ENCODE measurements around the gene IL27RA. TPM values are rescaled to one million over a fixed set of nuclear protein-coding genes. Genes with fewer than 3 reads are reported as not detected.
"Not testable (repeated sequence)": the region's sequence is repeated elsewhere in the genome, so short reads cannot be mapped to it uniquely, and the experiment has no call there.

IL27RA gene
- total and polyA plus RNA-seq, 2 of the 4 experiments (the other 2 are of a cell fraction), result 2.9 to 5.1 TPM

GRCh38 chr19:14035159-14035558 lies 3.6 kb downstream of the IL27RA start:
- CTCF ChIA-PET, result interaction anchor here (0.7 kb wide), 1 partner anchor 40 kb away, joined by 4 read pairs; no protein-coding TSS in a partner anchor
- H3K9me3 ChIP-seq (ENCODE audit: control insufficient read depth, insufficient read depth, low read length); H3K4me1 ChIP-seq (ENCODE audit: control insufficient read depth, insufficient read depth, low read length); intact Hi-C loops (cut with micrococcal nuclease); H4K8ac ChIP-seq (ENCODE audit: low read depth in 2 of 2, low read length in 2 of 2); ATAC-seq (ENCODE audit: low read depth); H4K91ac ChIP-seq (ENCODE audit: insufficient read depth, low read depth, low read length); BruUV-seq (replicated peaks); H2BK120ac ChIP-seq (ENCODE audit: low read depth, low read length); H3K56ac ChIP-seq (ENCODE audit: extremely low read depth, insufficient read depth, low read length); H3K79me1 ChIP-seq (ENCODE audit: low read depth in 1 of 2, low read length in 2 of 2); H3K27ac ChIP-seq (ENCODE audit: insufficient read depth, low read length); H3K9ac ChIP-seq (ENCODE audit: low read depth, low read length); H2AFZ ChIP-seq (replicated peaks; ENCODE audit: low read length, poor library complexity); H3K23ac ChIP-seq (ENCODE audit: low read depth, low read length); dilution Hi-C loops (cut with HindIII; ENCODE audit: low sequenced_read_pairs, unreplicated experiment); H3K4me3 ChIP-seq (ENCODE audit: insufficient read depth, low read depth, low read length); H2BK15ac ChIP-seq (ENCODE audit: low read depth, low read length); H3K14ac ChIP-seq (replicated peaks; ENCODE audit: low read depth, low read length); DNase-seq; H3K4me2 ChIP-seq (ENCODE audit: low read depth, low read length); H2AK5ac ChIP-seq (ENCODE audit: low read depth, low read length); H3K18ac ChIP-seq (ENCODE audit: low read depth, low read length); H4K5ac ChIP-seq (ENCODE audit: low read depth, low read length); H2AK9ac ChIP-seq (replicated peaks; ENCODE audit: low read depth, low read length, poor library complexity); H3K9me1 ChIP-seq (ENCODE audit: insufficient read depth, low read length); H4K20me1 ChIP-seq (ENCODE audit: insufficient read depth, low read length); POLR2A ChIA-PET (ENCODE audit: unreplicated experiment); H2BK5ac ChIP-seq (ENCODE audit: low read depth, low read length, poor library complexity, severe bottlenecking); in situ Hi-C loops (cut with MboI; ENCODE audit: low sequenced_read_pairs); H3K36me3 ChIP-seq (ENCODE audit: control insufficient read depth, insufficient read depth, low read length); H2BK20ac ChIP-seq (ENCODE audit: low read depth, low read length); H3K4ac ChIP-seq (ENCODE audit: low read depth, low read length): not testable (repeated sequence)
- peaks cover 10% of the 10 kb centered on the region; the same call in 1 of the 2 replicates for H3K27me3 ChIP-seq (ENCODE audit: control insufficient read depth, insufficient read depth, low read length)
- 76% methylated on average over 3 of the region's 12 CpGs; no CpG with 5 or more reads in 1 of the 2 experiments for WGBS, 2 experiments (ENCODE audit: extremely low coverage in 2 of 2, insufficient read length in 1 of 2)

Measured in IMR-90 (cell line).